NCI-H187 treated with DMSO at 0.1 percent for 48 hours (cell line): ENCODE data around the gene NDUFS2.
"Not testable (repeated sequence)": the region's sequence is repeated elsewhere in the genome, so short reads cannot be mapped to it uniquely, and the experiment has no call there.

Experiments used
- DNase-seq: peaks from one replicate; lab custom pipeline; 2025; lab: John Stamatoyannopoulos, UW

The NDUFS2 gene

DNA sequence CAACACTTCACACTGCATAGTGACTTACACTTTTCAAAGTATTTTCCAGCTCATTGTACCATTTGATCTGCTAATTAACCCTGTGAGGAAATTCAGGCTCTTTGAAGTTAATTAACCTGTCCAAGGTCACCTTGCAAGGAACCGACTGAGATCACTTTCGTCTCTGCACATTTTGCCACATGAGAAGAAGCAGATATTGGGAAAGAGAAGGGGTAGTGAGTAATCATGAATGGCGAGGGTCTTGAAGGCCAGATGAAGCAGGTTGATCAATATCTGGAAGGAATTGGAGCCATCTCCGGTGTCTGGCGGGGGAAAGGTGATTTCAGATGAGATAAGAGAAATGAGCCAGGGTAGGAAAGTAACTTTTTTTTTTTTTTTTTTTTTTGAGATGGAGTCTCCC, 17.8 kb downstream of the NDUFS2 start:
- DNase-seq: no peak

DNA sequence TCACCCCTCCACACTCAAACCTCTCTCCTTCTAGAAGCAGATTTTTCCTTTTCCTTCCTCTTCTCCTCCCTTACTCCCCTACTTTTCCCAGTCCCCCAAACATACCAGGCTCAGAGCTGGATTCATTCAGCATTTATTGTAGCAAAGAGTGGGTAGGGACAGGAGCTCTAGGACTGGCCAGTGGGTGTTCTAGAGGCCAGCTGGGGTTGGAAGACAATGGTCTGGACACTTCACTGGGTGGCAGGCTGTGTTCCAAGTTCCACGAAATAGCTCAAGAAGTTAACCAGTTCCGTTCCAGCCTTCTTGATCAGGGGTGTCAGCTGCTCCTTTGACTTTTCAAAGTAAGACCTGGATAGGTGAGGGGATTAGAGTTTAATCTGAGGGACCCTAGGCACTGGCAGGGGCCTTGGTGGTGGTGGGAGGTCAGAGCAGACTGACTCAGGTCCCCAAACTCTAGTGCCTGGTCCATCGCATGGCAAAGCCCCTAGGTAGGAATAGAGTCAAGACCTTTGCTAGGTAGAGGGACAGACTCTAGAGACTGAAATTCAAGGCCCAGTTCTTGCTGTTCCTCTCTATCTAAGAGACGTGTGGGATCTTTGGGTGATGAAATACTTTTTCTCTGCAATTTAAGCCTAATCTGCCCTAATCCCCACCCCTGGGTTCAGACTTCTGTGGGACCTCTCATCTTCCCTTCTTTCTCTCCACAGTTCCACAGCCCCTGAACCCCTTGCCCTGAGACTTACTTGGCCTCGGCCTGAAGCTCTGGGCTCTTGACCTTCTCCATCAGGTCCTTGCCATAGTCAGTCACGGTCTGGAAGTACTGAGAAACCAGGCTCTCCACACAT, 20.2 kb downstream of the NDUFS2 start:
- no peak for DNase-seq

DNA sequence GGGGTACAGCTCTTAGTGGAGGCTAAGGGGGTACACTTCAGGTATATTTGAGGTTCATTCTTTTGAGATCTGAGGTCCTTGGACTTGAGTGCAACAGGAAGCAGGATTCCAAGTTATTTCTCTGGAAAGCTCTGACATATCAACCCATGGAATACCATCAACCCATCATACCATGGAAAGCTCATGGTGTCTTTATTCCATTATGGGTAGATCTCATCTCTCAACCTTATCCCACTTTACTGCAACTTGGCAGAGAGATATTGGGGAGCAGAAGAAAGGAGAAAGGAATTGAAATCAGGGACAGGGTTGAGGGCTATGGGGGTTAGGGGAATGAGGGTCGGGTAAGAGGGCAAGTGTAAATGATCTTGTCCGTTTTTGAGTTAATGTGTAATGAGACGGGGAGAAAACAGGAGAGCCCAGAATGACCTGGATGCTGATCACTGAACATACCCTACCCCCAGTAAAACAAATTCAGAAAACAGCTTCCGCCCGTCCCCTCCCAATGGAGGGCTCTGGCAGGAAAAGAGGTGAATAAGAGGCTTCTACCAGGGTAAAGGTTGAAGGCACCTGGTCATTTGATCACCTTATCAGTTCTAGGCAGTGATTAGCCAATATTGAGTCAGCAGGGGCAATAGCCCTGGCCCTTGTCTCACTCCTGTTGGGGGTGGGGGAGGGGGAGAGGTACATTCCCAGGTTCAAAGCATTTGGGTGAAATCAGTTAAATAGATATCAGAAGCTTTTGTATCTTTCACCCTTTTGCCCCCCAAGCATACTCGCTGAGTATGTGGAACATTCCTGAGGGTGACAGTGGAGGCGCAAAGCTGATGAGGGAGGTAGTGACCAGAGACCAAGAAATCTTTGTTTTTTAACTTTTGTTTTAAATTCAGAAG, 21.9 kb downstream of the NDUFS2 start:
- DNase-seq: no peak

DNA sequence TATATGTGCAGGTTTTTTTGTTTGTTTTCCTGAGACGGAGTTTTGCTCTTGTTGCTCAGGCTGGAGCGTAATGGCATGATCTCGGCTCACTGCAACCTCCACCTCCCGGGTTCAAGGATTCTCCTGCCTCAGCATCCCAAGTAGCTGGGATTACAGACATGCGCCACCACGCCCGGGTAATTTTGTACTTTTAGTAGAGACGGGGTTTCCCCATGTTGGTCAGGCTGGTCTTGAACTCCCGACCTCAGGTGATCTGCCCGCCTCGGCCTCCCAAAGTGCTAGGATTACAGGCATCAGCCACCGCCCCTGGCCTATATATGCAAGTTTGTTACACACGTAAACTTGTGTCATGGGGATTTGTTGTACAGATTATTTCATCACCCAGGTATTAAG, 22.5 kb downstream of the NDUFS2 start:
- not testable (repeated sequence) for DNase-seq

DNA sequence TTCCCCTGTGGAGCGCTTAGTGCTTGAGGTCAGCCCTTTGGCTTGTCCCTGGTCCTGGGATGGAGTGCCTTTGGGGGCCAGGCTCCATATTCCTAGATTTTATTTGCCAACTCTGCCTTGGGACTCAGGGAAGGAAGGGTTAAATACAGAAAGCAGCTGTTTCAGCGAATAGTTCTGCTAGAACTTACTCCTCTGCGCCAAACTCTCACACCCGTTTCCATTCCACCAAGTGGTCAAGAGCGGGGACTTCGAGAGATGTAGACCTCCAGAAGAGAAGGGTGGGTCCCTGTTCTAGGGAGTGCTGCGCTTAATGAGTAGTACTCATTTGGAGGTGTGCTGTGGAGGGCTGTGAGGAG, 23.0 kb downstream of the NDUFS2 start:
- DNase-seq: no peak

DNA sequence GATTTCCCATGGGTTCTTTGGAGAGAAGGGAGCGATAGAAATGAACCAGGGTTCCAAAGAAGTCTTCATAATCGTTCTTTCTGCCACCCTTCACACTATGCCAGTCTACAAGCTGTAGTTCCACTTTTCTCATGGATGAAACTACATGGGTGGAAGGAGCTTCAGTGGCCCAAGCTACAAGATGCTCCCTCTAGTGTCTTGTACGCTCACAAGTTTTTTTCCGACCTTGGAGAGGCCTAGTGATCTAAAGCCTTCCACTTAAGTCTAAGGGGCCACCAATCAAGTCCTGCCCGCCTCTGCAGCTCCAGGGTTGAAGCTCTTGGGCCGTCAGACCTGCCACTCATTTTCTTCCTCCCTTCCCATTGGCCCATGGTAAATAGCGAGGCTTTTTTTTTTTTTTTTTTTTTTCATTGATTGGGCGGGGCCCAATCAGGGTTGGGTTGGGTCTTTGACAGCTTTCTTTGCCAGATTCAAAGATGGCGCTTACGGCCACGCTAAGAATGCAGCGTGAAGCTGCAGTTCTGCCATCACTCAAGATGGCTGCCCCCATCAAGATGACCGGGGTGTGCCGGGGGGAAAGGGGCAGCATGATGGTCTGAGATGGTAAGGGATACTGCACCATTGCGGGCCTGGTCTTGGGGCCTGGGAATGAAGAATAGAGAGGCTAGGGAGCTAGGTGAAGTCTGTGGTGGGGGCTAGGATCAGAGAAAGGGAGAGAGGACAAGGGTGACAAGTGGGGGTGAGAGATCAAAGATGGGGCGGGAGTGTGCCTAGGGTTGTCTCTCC, 23.6 kb downstream of the NDUFS2 start, which contains the start of gene TOMM40L:
TSS of gene TOMM40L (plus strand) at position 527 of the 786 bp plus-strand sequence. CDS start 430 bp downstream, outside the sequence.
- peak; percentile 99 for DNase-seq

DNA sequence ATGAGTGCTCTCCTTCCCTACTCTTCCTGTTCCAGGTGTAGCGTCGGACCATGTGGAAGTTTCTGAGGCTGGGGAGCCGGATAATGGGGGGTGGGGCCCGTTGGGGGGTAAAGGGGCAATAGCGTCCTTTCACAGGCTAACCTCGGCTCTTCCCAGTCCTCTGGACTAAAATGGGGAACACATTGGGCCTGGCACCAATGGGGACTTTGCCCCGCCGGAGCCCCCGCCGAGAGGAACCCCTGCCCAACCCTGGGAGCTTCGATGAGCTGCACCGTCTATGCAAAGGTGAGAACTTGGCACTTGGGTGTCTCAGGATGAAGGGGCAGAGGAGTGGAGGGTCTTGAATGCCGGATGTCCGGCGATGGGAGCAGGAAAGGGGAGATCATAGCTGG, 24.1 kb downstream of the NDUFS2 start:
- no peak for DNase-seq

DNA sequence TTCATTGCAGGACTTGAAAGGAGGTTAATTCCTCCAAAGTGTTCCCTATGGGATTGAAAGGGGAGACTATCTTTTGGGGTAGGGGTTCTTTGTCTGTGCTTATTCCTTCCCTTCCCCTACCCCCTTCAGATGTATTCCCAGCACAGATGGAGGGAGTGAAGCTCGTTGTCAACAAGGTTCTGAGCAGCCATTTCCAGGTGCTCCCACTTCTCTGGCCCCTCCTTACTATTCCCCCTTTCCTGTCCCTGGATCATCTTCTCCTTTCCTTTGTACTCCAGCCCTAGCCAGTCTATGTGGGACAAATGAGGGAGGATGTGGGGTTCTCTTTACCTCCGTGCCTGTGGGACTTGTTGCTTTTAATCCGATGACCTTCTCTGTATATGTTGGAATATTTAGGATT, 24.6 kb downstream of the NDUFS2 start:
- no peak for DNase-seq

DNA sequence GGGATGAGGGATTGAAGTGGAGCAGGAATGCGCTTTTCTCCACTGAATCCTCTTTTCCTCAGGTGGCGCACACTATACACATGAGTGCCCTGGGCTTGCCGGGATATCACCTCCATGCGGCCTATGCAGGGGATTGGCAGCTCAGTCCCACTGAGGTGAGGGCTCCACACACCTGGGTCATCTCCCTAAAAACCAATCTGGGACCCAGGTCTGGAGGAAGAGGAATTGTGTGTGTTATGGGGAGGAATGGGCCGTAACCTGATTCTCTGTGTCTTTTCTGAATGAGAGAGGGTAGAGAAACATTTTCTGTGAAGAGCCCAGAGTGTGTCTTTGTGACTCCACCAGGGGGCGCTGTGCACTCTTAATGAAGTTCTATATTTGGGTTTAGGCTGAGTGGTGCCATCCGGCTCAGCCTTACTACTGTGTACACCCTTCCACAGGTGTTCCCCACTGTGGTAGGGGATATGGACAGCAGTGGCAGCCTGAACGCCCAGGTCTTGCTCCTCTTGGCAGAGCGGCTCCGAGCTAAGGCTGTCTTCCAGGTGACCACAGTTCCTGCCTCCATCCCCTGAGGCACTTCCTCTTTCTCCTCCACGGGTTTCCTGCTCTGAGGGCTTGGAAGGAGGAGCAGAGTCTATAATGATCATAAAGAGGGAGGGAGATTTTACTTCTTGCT, 25.2 kb downstream of the NDUFS2 start:
- peak; percentile 71 for DNase-seq

DNA sequence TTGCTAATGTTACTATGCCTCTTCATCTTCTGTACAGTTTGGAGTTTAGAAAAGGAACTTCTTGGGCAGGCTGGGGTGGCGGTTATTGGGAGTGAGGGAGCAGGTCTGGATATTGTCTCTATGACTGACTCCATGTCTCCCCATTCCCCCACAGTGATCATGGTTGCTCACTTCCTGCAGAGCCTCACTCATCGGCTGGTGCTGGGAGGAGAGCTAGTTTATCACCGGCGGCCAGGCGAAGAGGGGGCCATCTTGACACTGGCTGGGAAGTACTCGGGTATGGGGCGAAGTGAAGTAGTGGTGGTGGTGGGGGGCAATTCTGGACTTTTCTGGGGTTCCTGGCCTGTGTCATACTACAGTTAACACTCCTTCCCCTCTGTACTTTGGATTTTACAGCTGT, 25.9 kb downstream of the NDUFS2 start:
- DNase-seq: no peak

DNA sequence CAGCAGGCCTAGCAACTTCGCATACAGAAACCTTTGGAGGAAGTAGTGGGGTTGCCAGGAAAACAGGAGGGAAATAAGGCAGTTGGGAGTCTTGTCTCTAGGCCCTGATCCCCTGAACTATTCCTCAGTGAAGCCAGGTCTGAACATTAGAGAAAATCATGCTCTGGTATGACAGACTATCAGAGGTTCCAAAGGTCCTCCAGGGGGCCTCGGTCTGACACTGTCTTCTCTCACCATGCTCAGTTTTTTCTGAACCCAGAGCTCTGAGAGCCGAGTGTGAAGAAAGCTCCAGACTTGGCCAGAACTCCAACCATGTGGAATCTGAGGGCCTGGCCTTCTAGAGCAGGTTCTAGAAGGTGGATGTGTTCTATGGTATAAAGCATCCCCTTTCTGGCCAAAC, 27.7 kb downstream of the NDUFS2 start:
- DNase-seq: no peak

DNA sequence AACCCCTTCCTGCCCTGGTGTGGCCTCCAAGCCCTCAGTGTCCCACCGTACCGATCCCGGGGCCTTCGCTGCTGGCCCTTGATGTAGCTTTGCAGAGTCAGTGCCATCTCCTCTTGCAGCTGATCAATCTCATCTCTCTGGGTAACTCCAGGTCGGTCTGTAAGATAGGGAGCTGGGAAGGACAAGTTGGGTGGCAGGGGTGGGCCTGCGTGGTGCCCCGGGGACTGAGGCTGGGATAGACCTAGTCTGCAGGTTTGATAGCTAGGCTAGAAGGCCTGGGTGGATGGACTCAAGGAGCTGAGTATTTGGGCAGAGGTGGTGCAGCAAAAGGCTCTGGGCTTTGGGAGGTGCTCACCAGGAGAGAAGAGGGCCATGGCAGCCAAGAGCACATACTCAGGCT, 28.6 kb downstream of the NDUFS2 start:
- DNase-seq: no peak

DNA sequence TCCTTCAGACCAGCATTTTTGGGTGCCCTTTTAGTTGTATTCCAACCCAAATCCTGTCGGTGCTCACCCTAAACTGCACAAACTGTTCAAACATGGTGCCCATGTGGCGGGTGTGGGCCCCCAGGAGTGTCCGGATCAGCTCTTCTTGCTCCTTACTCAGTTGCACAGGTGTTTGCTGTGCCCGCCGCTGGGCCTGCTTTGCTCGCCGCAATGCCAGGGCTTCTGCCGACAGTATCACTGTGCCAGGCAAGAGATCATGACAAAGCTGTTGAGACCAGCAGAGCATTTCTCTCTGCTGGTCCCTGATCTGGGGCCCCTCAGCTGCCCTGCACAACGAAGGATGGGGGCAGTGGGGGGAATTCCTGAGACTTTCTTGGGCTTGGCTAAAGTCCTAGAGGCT, 30.9 kb downstream of the NDUFS2 start:
- no peak for DNase-seq

DNA sequence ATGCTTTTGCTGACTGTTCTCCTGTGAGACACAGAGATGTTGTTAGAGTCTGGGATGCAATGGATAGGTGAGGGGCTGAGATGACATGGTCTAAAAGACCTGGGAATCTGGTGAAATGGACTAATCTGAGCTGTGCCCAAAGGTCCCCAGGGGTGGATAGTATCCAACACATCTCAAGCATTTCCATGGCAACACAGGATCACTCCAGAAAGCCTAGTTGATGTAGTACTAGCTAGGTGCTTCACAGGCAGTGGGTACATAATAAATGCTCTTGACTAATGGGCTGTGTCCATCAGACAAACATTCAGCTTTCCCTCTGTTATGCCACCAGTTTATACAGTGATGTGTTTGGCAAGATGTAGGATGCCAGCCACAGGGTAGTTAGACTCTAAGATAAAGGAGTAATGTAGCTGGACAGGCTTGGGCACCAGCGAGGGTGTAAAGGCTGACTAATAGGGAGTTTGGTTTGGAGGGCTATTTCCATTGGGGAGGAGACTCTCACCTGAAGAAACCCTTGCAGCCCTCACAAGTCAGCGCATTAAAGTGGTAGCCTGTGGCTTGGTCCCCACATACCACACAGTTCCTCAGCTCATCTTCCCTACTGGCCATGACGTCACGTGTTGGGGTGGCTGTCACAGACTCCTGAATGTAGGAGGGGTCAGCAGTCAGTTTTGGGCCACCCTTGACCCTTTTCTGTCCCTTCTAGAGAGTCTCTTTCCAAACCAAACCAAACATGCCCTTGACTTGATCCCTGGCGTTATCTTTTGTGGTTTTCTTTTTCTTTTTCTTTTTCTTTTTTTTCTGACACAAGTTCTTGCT, 34.0 kb downstream of the NDUFS2 start:
- DNase-seq: no peak

DNA sequence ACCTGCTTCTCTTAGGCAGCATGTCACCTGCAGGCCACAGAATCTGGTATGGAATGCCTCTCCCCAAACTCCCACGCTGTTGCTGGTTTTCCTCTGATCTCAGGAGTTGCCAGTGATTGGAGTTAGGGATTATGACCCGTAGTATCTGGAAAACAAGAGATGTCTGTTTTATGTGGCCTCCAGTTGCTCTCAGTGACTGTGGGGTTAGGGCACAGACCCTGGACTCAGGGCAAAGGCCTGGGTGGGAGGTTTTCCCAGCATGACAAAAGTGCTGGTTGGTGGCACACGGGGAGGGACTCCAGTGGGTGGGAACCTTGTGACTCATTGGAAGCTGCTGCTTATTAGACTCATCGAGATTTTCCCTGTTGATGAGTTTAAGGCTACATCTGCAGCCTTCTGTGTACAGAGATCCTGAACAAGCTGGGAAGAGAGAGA, 35.9 kb downstream of the NDUFS2 start, which contains the start of gene NR1I3:
TSS of gene NR1I3 (minus strand) at position 165 of the 435 bp plus-strand sequence. CDS start 1,638 bp downstream, outside the sequence.
- DNase-seq: no peak

DNA sequence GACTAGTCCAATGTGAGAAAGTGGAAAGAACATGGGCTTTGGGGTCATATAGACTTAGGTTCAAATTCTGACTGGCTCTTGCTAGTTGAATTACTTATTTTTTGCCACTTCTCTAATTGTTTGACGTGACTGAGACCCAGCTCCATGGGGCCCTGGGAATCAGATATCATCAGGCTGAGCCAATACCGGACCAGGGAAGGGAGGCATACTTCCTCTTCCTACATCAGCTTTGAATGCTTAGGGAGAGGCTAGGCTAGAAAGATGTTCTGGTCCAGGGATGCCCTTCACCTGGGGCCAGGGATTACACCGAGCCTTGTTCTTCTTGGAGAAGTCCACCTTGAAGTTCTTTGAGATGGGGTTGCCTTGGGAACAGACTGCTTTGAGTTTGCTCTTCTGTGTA, 39.5 kb downstream of the NDUFS2 start:
- DNase-seq: no peak

DNA sequence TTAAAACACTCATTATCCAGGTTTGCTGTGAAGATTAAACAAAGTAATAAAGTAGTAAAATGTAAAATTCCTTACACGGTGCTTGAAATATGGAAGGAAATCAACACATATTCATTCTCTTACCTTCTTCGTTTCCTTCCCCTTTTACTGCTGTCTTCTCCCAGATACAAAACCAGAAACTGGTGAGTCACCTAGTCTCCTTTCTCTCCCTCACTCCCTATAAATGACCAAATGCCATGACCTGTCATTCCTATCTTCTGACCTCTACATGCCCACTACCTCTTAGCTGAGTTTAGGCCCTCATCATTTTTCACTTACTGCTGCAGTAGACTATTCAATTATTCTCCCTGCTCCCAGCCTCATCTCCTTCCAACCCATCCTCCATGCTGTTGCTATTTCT, 40.1 kb downstream of the NDUFS2 start:
- no peak for DNase-seq

DNA sequence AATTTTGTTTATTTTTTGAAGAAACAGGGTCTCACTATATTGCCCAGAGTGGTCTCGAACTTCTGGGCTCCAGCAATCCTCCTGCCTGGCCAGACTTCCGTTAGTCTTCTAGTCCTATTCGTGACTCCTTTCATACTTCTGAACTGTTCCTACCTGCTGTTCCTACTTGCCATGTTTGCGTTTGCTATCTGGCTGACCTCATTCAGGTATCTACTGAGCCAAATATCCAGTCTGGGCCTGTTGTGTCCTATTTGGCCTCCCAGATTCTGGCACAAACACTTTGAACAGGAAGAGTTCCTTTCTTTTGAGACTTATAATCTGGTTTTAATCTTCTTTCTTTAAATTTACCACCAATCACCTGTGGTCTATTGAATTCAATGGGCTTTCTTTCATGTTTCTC, 42.7 kb downstream of the NDUFS2 start:
- no peak for DNase-seq

DNA sequence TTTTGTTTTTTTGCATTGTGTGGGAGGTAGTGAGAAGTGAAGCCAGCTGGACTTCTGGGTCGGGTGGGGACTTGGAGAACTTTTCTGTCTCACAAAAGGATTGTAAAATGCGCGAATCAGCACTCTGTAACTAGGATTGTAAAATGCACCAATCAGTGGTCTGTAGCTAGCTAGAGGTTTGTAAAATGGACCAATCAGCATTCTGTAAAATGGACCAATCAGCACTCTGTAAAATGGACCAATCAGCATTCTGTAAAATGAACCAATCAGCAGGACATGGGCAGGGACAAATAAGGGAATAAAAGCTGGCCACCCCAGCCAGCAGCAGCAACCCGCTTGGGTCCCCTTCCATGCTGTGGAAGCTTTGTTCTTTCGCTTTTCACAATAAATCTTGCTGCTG, 47.9 kb downstream of the NDUFS2 start:
- DNase-seq: not testable (repeated sequence)

DNA sequence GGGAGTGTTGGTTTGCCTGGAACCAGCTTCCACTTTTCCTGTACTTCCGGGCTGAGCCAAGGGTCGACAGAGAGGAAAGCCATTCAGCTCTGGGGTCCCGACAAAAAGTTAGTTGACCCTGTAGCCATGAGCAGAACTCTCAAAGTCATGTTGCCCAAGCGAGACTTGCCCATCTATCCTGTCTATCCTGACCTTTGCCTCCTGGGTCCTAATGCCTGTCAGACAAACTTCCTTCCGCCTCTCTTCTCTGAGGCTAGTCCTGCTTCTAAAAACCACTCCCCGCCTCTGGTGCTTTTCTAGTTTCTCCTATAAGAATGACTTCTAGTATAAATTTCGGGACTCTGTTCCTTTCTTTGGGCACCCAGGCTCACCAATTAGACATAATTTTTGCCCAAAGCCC, 48.7 kb downstream of the NDUFS2 start:
- DNase-seq: no peak

DNA sequence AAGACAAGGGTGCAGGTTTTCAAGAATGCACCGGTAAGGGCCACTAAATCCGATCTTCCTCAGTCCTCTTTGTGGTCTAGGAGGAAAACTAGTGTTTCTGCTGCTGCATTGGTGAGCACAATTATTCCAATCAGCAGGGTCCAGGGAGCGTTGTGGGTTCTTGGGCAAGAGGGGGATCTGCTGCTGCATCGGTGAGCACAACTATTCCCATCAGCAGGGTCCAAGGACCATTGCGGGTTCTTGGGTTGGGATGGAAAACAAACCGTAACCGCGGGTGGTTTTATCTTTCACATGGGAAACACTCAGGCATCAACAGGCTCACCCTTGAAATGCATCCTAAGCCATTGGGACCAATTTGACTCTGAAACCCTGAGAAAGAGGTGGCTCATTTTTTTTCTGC, 49.4 kb downstream of the NDUFS2 start:
- DNase-seq: no peak
